SK-N-MC (cell line): ENCODE data around the gene COL18A1.
"Not testable (repeated sequence)": the region's sequence is repeated elsewhere in the genome, so short reads cannot be mapped to it uniquely, and the experiment has no call there.

ENCODE experiments used
- DNase-seq: peaks from one replicate; pipeline ENCODE4 v3.0.0-alpha.2; 2011; ENCODE audit warnings: low read depth, low spot score
- H3K27ac ChIP-seq: fragments of 200-600 bp; sonication (generic); 2 replicates; pipeline ENCODE4 v1.5.1; 2016; ENCODE audit warnings: mixed run types
- H3K36me3 ChIP-seq: fragments of 200-600 bp; sonication (generic); 2 replicates; pipeline ENCODE4 v1.6.1; 2017; ENCODE audit warnings: antibody characterized with exemption, low read length, mixed read lengths; ENCODE audit not compliant: insufficient read depth
- H3K4me3 ChIP-seq: fragments of 200-600 bp; sonication (generic); 2 replicates; pipeline ENCODE4 v1.5.1; 2016
- H3K9ac ChIP-seq: fragments of 200-600 bp; sonication (generic); 2 replicates; pipeline ENCODE4 v1.8.0; 2017; ENCODE audit warnings: mixed run types, mixed read lengths; ENCODE audit not compliant: insufficient read length
- H3K9me3 ChIP-seq: fragments of 200-600 bp; sonication (generic); 2 replicates; pipeline ENCODE4 v1.6.1; 2017; ENCODE audit warnings: low read depth, mild to moderate bottlenecking, antibody characterized with exemption, low read length, moderate library complexity, mixed read lengths
- EZH2 ChIP-seq: fragments of 200-600 bp; sonication (generic); IDR thresholded peaks from one replicate; pipeline ENCODE4 v1.6.1; 2017; ENCODE audit warnings: antibody characterized with exemption
- FOXP2 ChIP-seq: optimal IDR thresholded peaks from 2 replicates; pipeline ENCODE3; 2011; ENCODE audit warnings: mild to moderate bottlenecking, moderate library complexity; ENCODE audit not compliant: insufficient read depth; ENCODE audit errors: extremely low read length, control extremely low read depth
- POLR2AphosphoS5 ChIP-seq: IDR thresholded peaks from 2 replicates; pipeline ENCODE4 v1.6.1; 2012; ENCODE audit warnings: mild to moderate bottlenecking, low read depth, low read length, borderline replicate concordance

Gene COL18A1

GRCh38 chr21:45434645-45435217 is 29.8 kb downstream of the COL18A1 start:
- Histone ChIP-seq H3K36me3 (no peaks in the 10 kb centered on the region), H3K9me3 (no peaks in the 10 kb centered on the region), H3K4me3 (no peak overlapping the region), H3K9ac (no peak overlapping the region), H3K27ac (no peak overlapping the region)
- TF ChIP-seq FOXP2 (no peak), POLR2AphosphoS5 (no peak), EZH2 (no peak)
- DNase-seq = no peak

DNA sequence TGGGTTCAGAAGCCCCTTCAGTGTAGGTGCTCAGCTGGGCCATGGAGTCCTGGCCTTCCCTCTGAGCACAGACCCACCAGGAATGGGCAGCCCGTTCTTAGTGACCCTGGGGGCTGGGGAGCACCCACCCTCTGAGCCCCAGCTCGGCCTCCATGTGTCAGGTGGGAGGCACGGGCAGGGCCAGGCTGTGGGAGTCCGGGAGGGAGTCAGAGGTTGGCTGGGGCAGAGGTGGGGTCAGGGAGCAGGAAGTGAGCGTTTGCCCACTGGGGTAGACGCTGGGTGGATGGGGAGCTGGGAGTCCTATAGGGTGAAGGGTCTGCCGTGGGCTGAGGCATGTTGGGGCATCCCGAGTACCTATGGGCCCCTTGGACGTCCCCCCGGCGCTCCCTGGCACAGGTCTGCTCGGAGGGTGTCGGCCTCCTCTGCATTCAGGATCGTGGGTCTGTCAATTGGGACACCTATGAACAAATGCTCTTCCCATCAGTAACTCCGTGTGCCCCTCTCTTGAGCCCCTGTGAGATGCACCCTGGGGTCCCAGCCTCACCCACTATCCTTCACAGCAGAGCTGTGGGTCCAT is 30.5 kb downstream of the COL18A1 start:
- no peak for TF ChIP-seq FOXP2
- no peak for TF ChIP-seq POLR2AphosphoS5
- no peak for TF ChIP-seq EZH2
- DNase-seq = no peak
- H3K36me3 ChIP-seq = no peaks in the 10 kb centered on the region
- H3K27ac ChIP-seq = no peak overlapping the region
- no peaks in the 10 kb centered on the region for H3K9me3 ChIP-seq
- no peak overlapping the region for H3K9ac ChIP-seq
- no peak overlapping the region for H3K4me3 ChIP-seq

- DNase-seq = no peak
- Histone ChIP-seq H3K4me3 (no peak overlapping the region), H3K9ac (no peak overlapping the region), H3K9me3 (no peaks in the 10 kb centered on the region), H3K27ac (no peak overlapping the region), H3K36me3 (no peaks in the 10 kb centered on the region)
- no peak for TF ChIP-seq EZH2
- TF ChIP-seq POLR2AphosphoS5 = no peak
- TF ChIP-seq FOXP2 = no peak
Observed at GRCh38 chr21:45436351-45437065, 31.5 kb downstream of the COL18A1 start.

- not testable (repeated sequence) for H3K9me3 ChIP-seq, H3K27ac ChIP-seq, H3K4me3 ChIP-seq
Observed at GRCh38 chr21:45437844-45438243, 32.9 kb downstream of the COL18A1 start.

DNA sequence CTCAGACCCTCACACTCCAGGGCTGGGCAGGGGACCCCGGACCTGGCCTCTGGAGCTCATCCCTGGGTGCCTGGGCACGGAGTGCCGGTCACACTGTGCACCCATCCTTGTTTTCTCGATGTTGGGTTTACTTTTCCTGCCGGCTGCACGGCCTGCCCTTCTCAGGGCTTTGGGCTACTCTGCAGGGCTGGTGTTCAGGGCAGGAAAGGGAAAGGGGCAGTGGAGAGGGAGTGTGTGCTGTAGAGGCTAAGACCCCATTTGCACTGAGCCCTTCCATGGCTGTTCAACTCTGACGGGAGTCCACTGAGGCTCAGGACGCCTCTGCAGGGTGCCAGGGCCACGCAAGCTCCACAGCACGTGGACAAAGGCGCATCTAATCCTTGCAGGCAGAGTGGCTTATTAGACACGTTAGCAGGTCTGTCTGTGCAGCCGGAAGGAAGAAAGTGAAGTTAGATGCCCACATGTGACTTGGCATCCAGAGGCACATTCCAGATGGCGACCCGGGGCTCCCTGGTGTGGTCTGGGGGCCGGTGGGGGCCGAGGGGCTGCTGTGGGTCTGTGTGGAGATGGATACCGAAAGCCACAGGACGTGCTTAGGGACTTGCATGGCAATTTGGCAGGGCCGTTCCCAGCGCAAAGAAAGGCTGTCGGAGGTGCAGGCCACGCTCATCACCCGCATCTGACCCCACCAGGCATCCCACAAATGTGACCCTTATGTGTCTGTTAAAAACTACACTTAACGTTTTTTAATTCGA is 33.6 kb downstream of the COL18A1 start:
- no peak overlapping the region for H3K27ac ChIP-seq
- TF ChIP-seq FOXP2 (no peak), POLR2AphosphoS5 (no peak), EZH2 (no peak)

More at GRCh38 chr21:45437844-45438243, 32.9 kb downstream of the COL18A1 start:
- DNase-seq, H3K36me3 ChIP-seq, H3K9ac ChIP-seq: not testable (repeated sequence)

GRCh38 chr21:45439161-45439872 is 34.4 kb downstream of the COL18A1 start:
- H3K9ac ChIP-seq = no peak overlapping the region
- H3K4me3 ChIP-seq = no peak overlapping the region
- H3K27ac ChIP-seq = no peak overlapping the region
- peak; percentile 24 for DNase-seq
- TF ChIP-seq FOXP2 (no peak), POLR2AphosphoS5 (no peak), EZH2 (no peak)
- no peaks in the 10 kb centered on the region for H3K9me3 ChIP-seq
- H3K36me3 ChIP-seq = no peaks in the 10 kb centered on the region

More for the DNA sequence above, 33.6 kb downstream of the COL18A1 start:
- no peak for DNase-seq
- H3K36me3 ChIP-seq = no peaks in the 10 kb centered on the region
- no peak overlapping the region for H3K4me3 ChIP-seq
- no peaks in the 10 kb centered on the region for H3K9me3 ChIP-seq
- H3K9ac ChIP-seq = no peak overlapping the region

- Histone ChIP-seq H3K27ac (no peak overlapping the region), H3K36me3 (no peaks in the 10 kb centered on the region), H3K9me3 (no peaks in the 10 kb centered on the region), H3K4me3 (no peak overlapping the region), H3K9ac (no peak overlapping the region)
- TF ChIP-seq EZH2 (no peak), FOXP2 (no peak), POLR2AphosphoS5 (no peak)
- no peak for DNase-seq
Observed at GRCh38 chr21:45439901-45440461, 35.0 kb downstream of the COL18A1 start.
